Testis (tissue), 3 donors: ENCODE measurements around the gene LGALS9. TPM values are rescaled to one million over a fixed set of nuclear protein-coding genes. Genes with fewer than 3 reads are reported as not detected.
"Not testable (repeated sequence)": the region's sequence is repeated elsewhere in the genome, so short reads cannot be mapped to it uniquely, and the experiment has no call there.

Experiments
- DNase-seq: peaks from one replicate; pipeline ENCODE4 v3.0.0-alpha.2; 2019
- H3K27ac ChIP-seq, 2 donors: fragments of 200-600 bp; sonication (generic); one replicate each; pipeline ENCODE4 v1.5.1; 2019
- H3K27me3 ChIP-seq: fragments of 200-600 bp; sonication (generic); one replicate; pipeline ENCODE4 v1.5.1; 2019
- H3K36me3 ChIP-seq: fragments of 200-600 bp; sonication (generic); one replicate; pipeline ENCODE4 v1.5.1; 2017; ENCODE audit warnings: low read depth; ENCODE audit errors: missing control alignments
- H3K4me1 ChIP-seq: fragments of 200-600 bp; sonication (generic); one replicate; pipeline ENCODE4 v1.5.1; 2019
- H3K4me3 ChIP-seq, 2 donors: fragments of 200-600 bp; sonication (generic); one replicate each; pipeline ENCODE4 v1.5.1; 2017 to 2019
- H3K9me3 ChIP-seq: fragments of 200-600 bp; sonication (generic); one replicate; pipeline ENCODE4 v1.5.1; 2017
- POLR2A ChIP-seq: fragments of 450-650 bp; IDR thresholded peaks from one replicate; pipeline ENCODE4 v1.6.1; 2017; ENCODE audit warnings: antibody characterized with exemption, mild to moderate bottlenecking, moderate library complexity
- WGBS, 2 donors: methylation state at CpG; one replicate each; pipeline ENCODE4 v1.1.5; 2018; 5-methylcytosine and 5-hydroxymethylcytosine counted together
- intact Hi-C: fragments of 100-400 bp; cut with DNase I; formaldehyde crosslinking; loops from one replicate; pipeline ENCODE4 v1.15.1; 2023; ENCODE audit warnings: low total_unique reads
- polyA plus RNA-seq: library from polyadenylated mRNA; stranded (reverse); fragments of 350-450 nt; fragmentation: Illumina TruSeq; extraction: RNeasy Lipid Tissue Mini Kit (QIAGEN cat#74804); gene quantifications from one replicate; pipeline ENCODE4 v1.2.3, GENCODE V29; 2014; ENCODE audit warnings: low read depth, low replicate concordance; ENCODE audit not compliant: insufficient read depth
- total RNA-seq, 2 donors: library from RNA; depleted of rRNA; stranded (reverse); fragments of >200 nt; gene quantifications; one replicate each; pipeline ENCODE4 v1.2.3, GENCODE V29; 2016
- TF ChIP-seq, protein P1 (sequence below), 3 experiments: fragments of 450-650 bp in 2 of 3; fragments of 200-600 bp in 1 of 3; sonication (generic) in 1 of 3; IDR thresholded peaks; one replicate each; pipeline ENCODE4 v1.5.1; 2016 to 2019; ENCODE audit warnings: antibody characterized with exemption in 3 of 3, mild to moderate bottlenecking in 2 of 3, moderate library complexity in 1 of 3

The LGALS9 gene
- total and polyA plus RNA-seq, 3 donors from 2014 or later: 7.2 to 27.5 (median 7.4) TPM

DNA sequence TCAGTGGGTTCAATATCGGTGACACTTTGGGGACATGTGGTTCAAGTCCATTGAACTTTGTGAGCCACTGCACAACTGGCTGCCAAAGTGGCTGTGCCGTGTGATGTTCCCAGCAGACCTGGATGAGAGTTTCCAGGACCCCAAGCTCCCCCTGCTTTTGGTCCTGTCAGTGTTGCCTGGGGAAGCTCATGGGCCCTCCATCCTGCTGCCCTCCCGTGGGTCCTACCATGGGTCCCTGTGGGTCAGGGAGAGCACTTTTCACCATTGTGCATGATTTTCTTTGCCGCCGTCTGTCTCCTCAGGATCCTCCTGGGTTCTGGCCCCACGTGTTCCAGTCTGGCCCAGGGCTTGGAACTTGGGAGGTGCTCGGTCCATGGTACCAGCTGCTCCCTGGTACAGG, 38.1 kb downstream of the LGALS9 start:
- intact Hi-C loops: no loop called here
- no peak for DNase-seq
- WGBS, 2 donors: 92 to 93% methylated on average over 6 to 7 of the region's 7 CpGs
- no peaks in the 10 kb centered on the region for H3K36me3 ChIP-seq
- H3K4me3 ChIP-seq: no peak overlapping the region
- no peak overlapping the region for H3K27ac ChIP-seq
- no peaks in the 10 kb centered on the region for H3K4me1 ChIP-seq
- H3K27me3 ChIP-seq: no peaks in the 10 kb centered on the region
- H3K9me3 ChIP-seq: no peaks in the 10 kb centered on the region
- TF ChIP-seq POLR2A: no peak
- TF ChIP-seq, protein P1, sequence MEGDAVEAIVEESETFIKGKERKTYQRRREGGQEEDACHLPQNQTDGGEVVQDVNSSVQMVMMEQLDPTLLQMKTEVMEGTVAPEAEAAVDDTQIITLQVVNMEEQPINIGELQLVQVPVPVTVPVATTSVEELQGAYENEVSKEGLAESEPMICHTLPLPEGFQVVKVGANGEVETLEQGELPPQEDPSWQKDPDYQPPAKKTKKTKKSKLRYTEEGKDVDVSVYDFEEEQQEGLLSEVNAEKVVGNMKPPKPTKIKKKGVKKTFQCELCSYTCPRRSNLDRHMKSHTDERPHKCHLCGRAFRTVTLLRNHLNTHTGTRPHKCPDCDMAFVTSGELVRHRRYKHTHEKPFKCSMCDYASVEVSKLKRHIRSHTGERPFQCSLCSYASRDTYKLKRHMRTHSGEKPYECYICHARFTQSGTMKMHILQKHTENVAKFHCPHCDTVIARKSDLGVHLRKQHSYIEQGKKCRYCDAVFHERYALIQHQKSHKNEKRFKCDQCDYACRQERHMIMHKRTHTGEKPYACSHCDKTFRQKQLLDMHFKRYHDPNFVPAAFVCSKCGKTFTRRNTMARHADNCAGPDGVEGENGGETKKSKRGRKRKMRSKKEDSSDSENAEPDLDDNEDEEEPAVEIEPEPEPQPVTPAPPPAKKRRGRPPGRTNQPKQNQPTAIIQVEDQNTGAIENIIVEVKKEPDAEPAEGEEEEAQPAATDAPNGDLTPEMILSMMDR (IDR thresholded peaks at IDR 0.05): no peak

DNA sequence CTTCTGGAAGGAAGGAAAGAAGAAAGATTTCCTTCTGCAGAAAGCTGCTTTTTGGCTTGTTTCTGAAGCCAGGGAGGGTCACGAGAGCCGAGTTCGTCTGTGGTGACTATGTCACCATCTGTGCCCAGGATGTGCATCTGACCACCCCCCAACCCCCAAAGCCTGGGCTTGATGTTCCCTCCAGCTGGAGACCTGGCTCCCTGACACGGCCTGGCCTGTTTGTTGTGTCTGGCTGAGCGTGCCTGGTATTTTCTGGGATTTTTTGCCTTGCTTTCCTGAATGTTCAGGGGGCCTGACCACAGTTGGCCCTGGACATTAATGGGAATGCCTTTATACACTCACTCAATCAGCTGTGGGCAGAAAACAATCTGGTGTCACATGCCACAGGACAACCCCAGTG, 38.9 kb downstream of the LGALS9 start:
- no peaks in the 10 kb centered on the region for H3K36me3 ChIP-seq
- 55 to 72% methylated on average over 5 of the region's 5 CpGs for WGBS, 2 donors
- TF ChIP-seq POLR2A: no peak
- TF ChIP-seq, protein P1 (IDR thresholded peaks at IDR 0.05): no peak
- H3K27ac ChIP-seq: no peak overlapping the region
- no peak for DNase-seq
- H3K4me1 ChIP-seq: no peaks in the 10 kb centered on the region
- H3K9me3 ChIP-seq: no peaks in the 10 kb centered on the region
- intact Hi-C loops: no loop called here
- no peak overlapping the region for H3K4me3 ChIP-seq
- no peaks in the 10 kb centered on the region for H3K27me3 ChIP-seq

DNA sequence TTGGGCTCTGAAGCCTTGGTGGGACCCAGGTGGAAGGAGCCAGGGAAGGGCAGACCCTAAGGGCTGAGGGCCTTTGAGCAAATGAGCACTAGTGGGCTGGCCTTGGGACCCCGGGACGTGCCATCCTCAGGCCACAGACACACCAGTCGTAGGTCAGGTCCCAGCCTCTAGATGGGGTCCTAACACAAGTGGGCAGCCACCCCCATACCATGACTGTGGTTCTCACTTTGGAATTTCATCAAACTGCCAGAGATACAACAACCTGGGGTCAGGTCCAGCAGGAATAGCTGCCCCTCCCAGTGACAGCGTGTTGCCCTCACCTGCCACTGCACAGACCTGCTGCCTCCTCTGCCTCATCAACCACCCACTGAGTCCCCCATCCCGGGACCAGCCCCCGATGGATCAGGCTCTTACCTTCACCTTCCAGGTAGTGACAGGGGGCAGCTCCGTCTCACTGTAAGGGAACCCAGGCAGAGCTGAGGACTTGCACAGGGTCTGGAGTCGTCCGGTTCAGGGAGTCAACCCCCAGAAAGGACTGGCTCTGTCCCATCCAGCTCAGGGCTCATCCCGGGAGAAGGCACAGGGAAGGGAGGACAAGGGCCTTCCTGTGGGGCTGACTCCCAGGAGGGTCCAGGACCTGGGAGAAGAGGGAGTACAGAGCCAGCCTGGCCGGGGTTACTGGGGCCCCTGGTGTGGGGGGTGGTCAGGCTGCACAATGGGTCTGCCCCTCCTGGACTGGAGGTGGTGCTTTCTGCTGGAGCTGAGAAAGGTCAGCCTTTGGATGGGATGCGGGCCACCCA, 40.0 kb downstream of the LGALS9 start:
- DNase-seq: no peak
- Histone ChIP-seq H3K27me3 (no peaks in the 10 kb centered on the region), H3K9me3 (no peaks in the 10 kb centered on the region), H3K4me3 (no peak overlapping the region), H3K4me1 (no peaks in the 10 kb centered on the region), H3K27ac (no peak overlapping the region), H3K36me3 (no peaks in the 10 kb centered on the region)
- intact Hi-C loops: no loop called here
- WGBS, 2 donors: 90 to 100% methylated on average over 3 to 10 of the region's 12 CpGs
- TF ChIP-seq, protein P1 (IDR thresholded peaks at IDR 0.05): no peak
- TF ChIP-seq POLR2A: no peak

DNA sequence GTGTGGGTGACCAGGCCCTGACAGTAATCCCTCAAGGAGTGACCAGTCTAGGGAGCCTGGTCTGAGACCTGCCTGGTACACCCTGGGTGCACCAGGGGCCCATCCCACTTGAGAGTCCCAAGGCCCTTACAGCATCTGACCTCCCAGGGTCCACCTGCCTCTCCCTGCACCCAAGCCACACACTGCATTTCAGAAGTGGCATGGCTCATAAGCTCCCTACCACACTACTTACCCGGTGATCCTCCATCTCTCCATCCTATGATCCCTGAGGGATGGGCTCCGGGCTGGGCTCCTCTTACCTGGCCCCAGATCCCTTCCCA, 40.6 kb downstream of the LGALS9 start:
- Histone ChIP-seq H3K4me3 (no peak overlapping the region), H3K36me3 (no peaks in the 10 kb centered on the region), H3K27ac (no peak overlapping the region), H3K9me3 (no peaks in the 10 kb centered on the region), H3K27me3 (no peaks in the 10 kb centered on the region), H3K4me1 (no peaks in the 10 kb centered on the region)
- 96 to 100% methylated on average over 2 of the region's 2 CpGs for WGBS, 2 donors
- intact Hi-C loops: no loop called here
- DNase-seq: no peak
- TF ChIP-seq POLR2A: no peak
- TF ChIP-seq, protein P1 (IDR thresholded peaks at IDR 0.05): no peak

DNA sequence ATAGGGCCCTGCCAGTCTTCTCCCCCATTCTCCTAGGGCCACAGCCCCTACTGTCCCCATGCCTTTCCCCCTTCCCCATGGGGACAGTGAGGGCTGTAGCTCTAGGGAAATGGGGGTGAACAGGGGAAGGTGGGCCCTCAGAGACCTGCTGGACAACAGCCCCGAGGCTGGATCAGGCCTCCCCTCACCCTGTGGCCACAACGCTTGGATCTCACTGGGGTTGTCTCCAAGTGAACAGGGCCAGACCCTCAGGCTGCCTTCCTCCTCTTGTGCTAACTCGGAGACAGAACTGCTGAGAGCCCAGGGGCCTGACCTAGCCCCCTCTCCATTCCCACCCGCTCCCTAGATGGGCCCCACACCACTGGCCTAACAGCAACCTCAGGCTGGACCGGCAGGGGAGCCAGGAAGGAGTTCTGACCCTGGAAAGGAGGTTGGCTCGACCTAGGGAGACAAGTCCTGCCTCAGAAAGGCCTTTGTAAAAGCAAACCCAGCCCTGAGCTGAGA, 41.0 kb downstream of the LGALS9 start:
- H3K4me1 ChIP-seq, H3K27me3 ChIP-seq, intact Hi-C loops, H3K9me3 ChIP-seq, H3K4me3 ChIP-seq, H3K27ac ChIP-seq, H3K36me3 ChIP-seq, DNase-seq: not testable (repeated sequence)
- WGBS, 2 donors: 72 to 78% methylated on average over 6 of the region's 6 CpGs
